Activated CD4-positive, alpha-beta memory T cell treated with anti-CD3 and anti-CD28 coated beads for 36 hours (primary cell): Measurements from ENCODE around the gene OVCH1. TPM values are rescaled to one million over a fixed set of nuclear protein-coding genes. Genes with fewer than 3 reads are reported as not detected.
"Not testable (repeated sequence)": the region's sequence is repeated elsewhere in the genome, so short reads cannot be mapped to it uniquely, and the experiment has no call there.

Experiments
- CTCF ChIA-PET: fragments of 350-600 bp; sonication (Branson Sonifier 250); formaldehyde crosslinking; loops from one replicate; lab custom pipeline; 2021; ENCODE audit warnings: antibody characterized with exemption, inconsistent platforms; lab: Charles Lee
- POLR2A ChIA-PET: fragments of 350-600 bp; sonication (Branson Sonifier 250); formaldehyde crosslinking; loops from one replicate; lab custom pipeline; 2021; ENCODE audit warnings: antibody characterized with exemption; lab: Charles Lee
- DNase-seq: peaks from one replicate; pipeline ENCODE4 v3.0.0-alpha.2; 2020
- H3K27ac Mint-ChIP-seq: one replicate; pipeline ENCODE4 v1.8.0; 2021; ENCODE audit warnings: mixed read lengths
- H3K27me3 Mint-ChIP-seq: one replicate; pipeline ENCODE4 v1.8.0; 2021; ENCODE audit warnings: mixed read lengths
- H3K36me3 Mint-ChIP-seq: one replicate; pipeline ENCODE4 v1.8.0; 2021; ENCODE audit warnings: mixed read lengths
- H3K4me1 Mint-ChIP-seq: one replicate; pipeline ENCODE4 v1.8.0; 2021; ENCODE audit warnings: low read depth, mixed read lengths
- H3K4me3 Mint-ChIP-seq: one replicate; pipeline ENCODE4 v1.8.0; 2021; ENCODE audit warnings: mild to moderate bottlenecking, mixed read lengths
- H3K9me3 Mint-ChIP-seq: one replicate; pipeline ENCODE4 v1.8.0; 2021; ENCODE audit warnings: mixed read lengths
- intact Hi-C: fragments of 100-400 bp; cut with micrococcal nuclease; formaldehyde crosslinking; loops from one replicate; pipeline ENCODE4 v1.15.1; 2023
- total RNA-seq, 2 experiments: library from RNA; stranded (reverse); gene quantifications; one replicate each; pipeline ENCODE4 v1.2.3, GENCODE V29; 2021

The OVCH1 gene
- total RNA-seq, 2 experiments from 2014 or later = not detected

- CTCF ChIA-PET = no interaction called here
Measured at GRCh38 chr12:29492891-29493290, 4.6 kb downstream of the OVCH1 start.

GRCh38 chr12:29486972-29487371, 10.5 kb downstream of the OVCH1 start:
- no peaks in the 10 kb centered on the region for H3K36me3 Mint-ChIP-seq
- no peaks in the 10 kb centered on the region for H3K9me3 Mint-ChIP-seq
- intact Hi-C loops = no loop called here

More at GRCh38 chr12:29492891-29493290, 4.6 kb downstream of the OVCH1 start:
- no peak overlapping the region for H3K4me3 Mint-ChIP-seq
- DNase-seq = no peak
- H3K27ac Mint-ChIP-seq = no peak overlapping the region
- no peaks in the 10 kb centered on the region for H3K36me3 Mint-ChIP-seq
- peaks cover 4% of the 10 kb centered on the region for H3K27me3 Mint-ChIP-seq
- intact Hi-C loops = no loop called here
- H3K9me3 Mint-ChIP-seq = no peaks in the 10 kb centered on the region
- H3K4me1 Mint-ChIP-seq = no peaks in the 10 kb centered on the region
- POLR2A ChIA-PET = no interaction called here

GRCh38 chr12:29463198-29463597, 34.3 kb downstream of the OVCH1 start:
- ChIA-PET CTCF (no interaction called here), POLR2A (interaction anchor here (0.5 kb wide), 1 partner anchor 14 kb away, joined by 3 read pairs; no protein-coding TSS in a partner anchor)
- no peak overlapping the region for H3K4me3 Mint-ChIP-seq
- H3K36me3 Mint-ChIP-seq = no peaks in the 10 kb centered on the region
- H3K9me3 Mint-ChIP-seq = peaks cover 2% of the 10 kb centered on the region
- intact Hi-C loops = no loop called here
- H3K27ac Mint-ChIP-seq = no peak overlapping the region
- DNase-seq = no peak
- no peaks in the 10 kb centered on the region for H3K4me1 Mint-ChIP-seq
- no peaks in the 10 kb centered on the region for H3K27me3 Mint-ChIP-seq

More at GRCh38 chr12:29486972-29487371, 10.5 kb downstream of the OVCH1 start:
- H3K4me3 Mint-ChIP-seq = no peak overlapping the region
- no peak overlapping the region for H3K27ac Mint-ChIP-seq
- H3K4me1 Mint-ChIP-seq = no peaks in the 10 kb centered on the region
- CTCF ChIA-PET = no interaction called here
- no peak for DNase-seq
- peaks cover 9% of the 10 kb centered on the region for H3K27me3 Mint-ChIP-seq
- POLR2A ChIA-PET = no interaction called here

GRCh38 chr12:29460082-29460481, 37.4 kb downstream of the OVCH1 start:
- Mint-ChIP-seq H3K4me3 (no peak overlapping the region), H3K36me3 (no peaks in the 10 kb centered on the region), H3K4me1 (no peaks in the 10 kb centered on the region), H3K27ac (no peak overlapping the region), H3K27me3 (no peaks in the 10 kb centered on the region), H3K9me3 (no peaks in the 10 kb centered on the region)
- ChIA-PET CTCF (no interaction called here), POLR2A (no interaction called here)
- no peak for DNase-seq
- intact Hi-C loops = no loop called here

- no peaks in the 10 kb centered on the region for H3K36me3 Mint-ChIP-seq
- H3K27me3 Mint-ChIP-seq = peaks cover 8% of the 10 kb centered on the region
- H3K27ac Mint-ChIP-seq = no peak overlapping the region
- intact Hi-C loops = no loop called here
- POLR2A ChIA-PET = no interaction called here
- no peak for DNase-seq
- no peaks in the 10 kb centered on the region for H3K9me3 Mint-ChIP-seq
- no peak overlapping the region for H3K4me3 Mint-ChIP-seq
- CTCF ChIA-PET = interaction anchor here (0.6 kb wide), 1 partner anchor 176 kb away, joined by 3 read pairs; no protein-coding TSS in a partner anchor
- H3K4me1 Mint-ChIP-seq = no peaks in the 10 kb centered on the region
Measured at GRCh38 chr12:29455087-29455486, 42.4 kb downstream of the OVCH1 start.

- CTCF ChIA-PET = no interaction called here
- Mint-ChIP-seq H3K27me3 (peaks cover 11% of the 10 kb centered on the region), H3K9me3 (no peaks in the 10 kb centered on the region), H3K4me3 (no peak overlapping the region), H3K36me3 (no peaks in the 10 kb centered on the region), H3K27ac (no peak overlapping the region), H3K4me1 (no peaks in the 10 kb centered on the region)
- POLR2A ChIA-PET = no interaction called here
- intact Hi-C loops = no loop called here
- DNase-seq = no peak
Measured at GRCh38 chr12:29451888-29452287, 45.6 kb downstream of the OVCH1 start.

GRCh38 chr12:29448157-29448556, 49.3 kb downstream of the OVCH1 start:
- H3K4me1 Mint-ChIP-seq = no peaks in the 10 kb centered on the region
- no peak overlapping the region for H3K27ac Mint-ChIP-seq
- peaks cover 8% of the 10 kb centered on the region for H3K27me3 Mint-ChIP-seq
- no peaks in the 10 kb centered on the region for H3K9me3 Mint-ChIP-seq
- intact Hi-C loops = no loop called here
- POLR2A ChIA-PET = no interaction called here
- CTCF ChIA-PET = no interaction called here
- H3K4me3 Mint-ChIP-seq = no peak overlapping the region
- no peaks in the 10 kb centered on the region for H3K36me3 Mint-ChIP-seq
- DNase-seq = no peak

GRCh38 chr12:29447285-29447975, 50.1 kb downstream of the OVCH1 start:
- intact Hi-C loops = no loop called here
- ChIA-PET POLR2A (no interaction called here), CTCF (no interaction called here)
- peaks cover 6% of the 10 kb centered on the region for H3K27me3 Mint-ChIP-seq
- no peaks in the 10 kb centered on the region for H3K4me1 Mint-ChIP-seq
- no peak overlapping the region for H3K4me3 Mint-ChIP-seq
- no peaks in the 10 kb centered on the region for H3K36me3 Mint-ChIP-seq
- no peak for DNase-seq
- no peak overlapping the region for H3K27ac Mint-ChIP-seq
- no peaks in the 10 kb centered on the region for H3K9me3 Mint-ChIP-seq

GRCh38 chr12:29439506-29439905, 58.0 kb downstream of the OVCH1 start:
- Mint-ChIP-seq H3K27ac (no peak overlapping the region), H3K9me3 (peaks cover 7% of the 10 kb centered on the region), H3K4me3 (no peak overlapping the region), H3K36me3 (no peaks in the 10 kb centered on the region), H3K4me1 (no peaks in the 10 kb centered on the region), H3K27me3 (peaks cover 20% of the 10 kb centered on the region)
- ChIA-PET CTCF (no interaction called here), POLR2A (no interaction called here)
- no peak for DNase-seq
- intact Hi-C loops = no loop called here

- H3K36me3 Mint-ChIP-seq = no peaks in the 10 kb centered on the region
- no peak overlapping the region for H3K27ac Mint-ChIP-seq
- H3K4me1 Mint-ChIP-seq = no peaks in the 10 kb centered on the region
- peaks cover 20% of the 10 kb centered on the region for H3K27me3 Mint-ChIP-seq
- peaks cover 7% of the 10 kb centered on the region for H3K9me3 Mint-ChIP-seq
- intact Hi-C loops = no loop called here
- ChIA-PET CTCF (no interaction called here), POLR2A (no interaction called here)
- no peak overlapping the region for H3K4me3 Mint-ChIP-seq
- DNase-seq = no peak
Measured at GRCh38 chr12:29438752-29439408, 58.6 kb downstream of the OVCH1 start.

GRCh38 chr12:29437575-29437974, 59.9 kb downstream of the OVCH1 start:
- POLR2A ChIA-PET = no interaction called here
- Mint-ChIP-seq H3K27me3 (peaks cover 23% of the 10 kb centered on the region), H3K4me3 (no peak overlapping the region), H3K4me1 (no peaks in the 10 kb centered on the region), H3K36me3 (no peaks in the 10 kb centered on the region), H3K27ac (no peak overlapping the region), H3K9me3 (peaks cover 7% of the 10 kb centered on the region)
- CTCF ChIA-PET = no interaction called here
- intact Hi-C loops = loop anchor here (2.0 kb wide), 1 partner anchor 27 kb away; no protein-coding TSS in a partner anchor
- no peak for DNase-seq

- DNase-seq, H3K9me3 Mint-ChIP-seq, H3K4me3 Mint-ChIP-seq, H3K27ac Mint-ChIP-seq, POLR2A ChIA-PET, H3K4me1 Mint-ChIP-seq, CTCF ChIA-PET, H3K36me3 Mint-ChIP-seq: not testable (repeated sequence)
- intact Hi-C loops = loop anchor here (2.0 kb wide), 1 partner anchor 26 kb away; no protein-coding TSS in a partner anchor
- peaks cover 23% of the 10 kb centered on the region for H3K27me3 Mint-ChIP-seq
Measured at GRCh38 chr12:29436815-29437214, 60.7 kb downstream of the OVCH1 start.
